HG02938 (cell line): ENCODE results near the gene RIF1.
A peak's percentile ranks its signal among the peaks of the same experiment; 100 is the strongest.
"Not testable (repeated sequence)": the region's sequence is repeated elsewhere in the genome, so short reads cannot be mapped to it uniquely, and the experiment has no call there.

Experiments used
- ATAC-seq: cut with Tn5 transposase; IDR thresholded peaks from one replicate; pipeline ENCODE4 v1.9.1; 2021; ENCODE audit warnings: mild to moderate bottlenecking, moderate library complexity; ENCODE audit not compliant: unreplicated experiment

The RIF1 gene

DNA sequence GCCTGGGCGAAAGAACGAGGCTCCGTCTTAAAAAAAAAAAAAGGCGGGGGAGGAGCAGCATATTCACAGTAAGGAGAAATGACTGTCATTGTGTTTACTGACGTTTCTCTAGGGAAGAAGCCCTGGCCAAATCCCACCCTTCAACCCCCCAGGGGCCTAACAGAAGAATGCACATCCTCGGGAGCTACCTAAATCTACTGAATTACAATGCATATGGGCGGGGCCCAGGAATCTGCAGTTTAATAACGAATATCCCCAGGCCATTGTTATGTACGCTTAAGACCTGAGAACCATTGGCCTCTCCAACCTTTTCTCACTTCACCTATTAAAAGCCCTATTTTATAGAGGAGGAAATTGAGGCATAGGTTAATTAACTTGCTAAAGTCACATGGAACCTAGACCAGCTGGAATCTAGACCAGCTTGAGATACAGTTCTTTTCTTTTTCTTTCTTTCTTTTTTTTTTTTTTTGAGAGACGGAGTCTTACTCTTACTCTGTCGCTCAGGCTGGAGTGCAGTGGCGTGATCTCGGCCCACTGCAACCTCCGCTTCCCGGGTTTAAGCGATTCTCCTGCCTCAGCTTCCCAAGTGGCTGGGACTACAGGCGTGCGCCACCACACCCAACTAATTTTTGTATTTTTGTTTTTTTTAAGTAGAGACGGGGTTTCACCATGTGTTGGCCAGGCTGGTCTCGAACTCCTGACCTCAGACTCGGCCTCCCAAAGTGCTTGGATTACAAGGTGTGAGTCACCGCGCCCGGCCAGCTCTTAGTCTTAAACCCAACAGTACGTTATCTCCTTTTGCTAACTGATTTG, 708 bp upstream of the RIF1 start:
- ATAC-seq: no peak

DNA sequence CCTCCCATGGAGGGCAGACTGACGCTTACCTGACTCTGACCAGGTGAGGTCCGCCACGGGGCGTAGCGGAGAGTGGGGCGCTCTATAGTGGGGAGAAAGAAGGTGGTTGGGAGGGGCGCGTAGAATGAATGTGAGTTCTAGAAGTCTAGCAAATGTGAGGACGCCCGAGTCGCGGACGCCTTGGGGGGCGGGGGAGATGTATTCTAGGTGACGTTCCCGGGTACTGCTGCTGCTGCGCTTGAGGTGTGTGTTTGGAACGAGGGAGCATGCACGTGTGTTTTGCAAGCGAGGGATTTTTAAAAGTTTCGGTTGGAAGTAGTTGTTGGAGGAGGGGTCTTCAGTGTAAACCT, 758 bp downstream of the RIF1 start:
- ATAC-seq: peak; percentile 36

DNA sequence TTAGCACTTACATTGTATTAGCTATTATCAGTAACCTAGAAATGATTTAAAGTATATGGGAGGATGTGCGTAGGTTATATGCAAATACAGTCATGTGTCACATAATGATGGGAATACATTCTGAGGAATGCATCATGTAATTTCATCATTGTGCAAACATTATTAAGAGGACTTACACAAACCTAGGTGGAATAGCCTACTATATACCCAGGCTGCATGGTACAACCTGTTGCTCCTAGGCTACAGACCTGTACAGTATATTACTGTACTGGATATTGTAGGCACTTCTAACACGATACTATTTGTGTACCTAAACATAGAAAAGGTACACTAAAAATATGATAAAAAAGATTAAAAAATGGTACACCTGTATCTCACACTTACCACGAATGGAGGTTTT, 7.9 kb downstream of the RIF1 start:
- ATAC-seq: no peak

DNA sequence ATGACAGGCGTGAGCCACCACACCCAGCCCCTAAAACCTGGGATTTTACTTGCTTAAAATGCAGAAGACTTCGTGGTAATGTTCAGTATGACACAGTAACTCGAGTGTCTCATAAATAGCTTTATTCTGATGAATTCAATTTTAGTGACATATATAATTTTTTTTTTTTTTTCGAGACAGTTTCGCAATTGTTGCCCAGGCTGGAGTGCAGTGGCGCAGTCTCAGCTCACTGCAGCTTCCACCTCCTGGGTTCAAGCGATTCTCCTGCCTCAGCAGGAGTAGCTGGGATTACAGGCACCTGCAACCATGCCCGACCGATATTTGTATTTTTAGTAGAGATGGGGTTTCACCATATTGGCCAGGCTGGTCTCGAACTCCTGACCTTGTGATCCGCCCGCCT, 12.0 kb downstream of the RIF1 start:
- ATAC-seq: not testable (repeated sequence)

DNA sequence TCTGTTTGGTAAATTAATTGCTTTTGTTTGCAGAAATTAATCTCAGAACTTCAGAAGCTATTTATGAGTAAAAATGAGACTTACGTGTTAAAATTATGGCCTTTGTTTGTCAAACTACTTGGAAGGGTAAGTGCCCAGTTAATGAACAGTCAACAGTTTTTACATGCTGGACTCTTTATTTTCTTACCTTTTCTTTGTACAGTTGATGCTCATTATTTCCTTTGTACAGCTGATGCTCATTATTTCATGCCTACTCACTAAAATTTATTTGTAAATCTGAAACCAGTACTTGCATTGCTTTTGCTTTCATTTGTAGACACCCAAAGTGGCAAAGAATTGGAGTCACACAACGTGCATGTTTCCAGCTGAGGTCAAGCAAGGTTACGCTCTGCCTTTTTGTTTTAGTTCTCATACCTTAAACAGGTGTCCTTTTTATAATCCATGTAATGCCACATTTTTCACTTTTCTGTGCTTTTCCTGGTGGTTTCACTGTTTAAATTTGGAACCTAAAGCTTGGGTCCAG, 13.3 kb downstream of the RIF1 start:
- ATAC-seq: peak; percentile 71

DNA sequence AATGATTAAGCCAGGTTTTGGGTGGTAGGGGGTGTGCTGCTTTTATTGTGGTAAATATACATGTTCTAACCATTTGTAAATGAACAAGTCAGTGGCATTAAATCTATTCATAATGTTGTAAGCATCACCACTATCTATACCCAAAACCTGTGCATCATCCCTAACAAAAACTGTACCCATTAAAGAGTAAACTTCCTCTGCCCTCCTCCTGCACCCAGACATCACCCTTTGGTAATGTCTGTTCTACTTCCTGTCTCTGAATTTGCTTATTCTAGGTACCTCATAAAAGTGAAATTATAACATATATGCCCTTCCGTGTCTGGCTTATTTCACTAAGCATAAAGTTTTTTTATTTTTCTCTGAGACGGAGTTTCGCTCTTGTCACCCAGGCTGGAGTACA, 14.1 kb downstream of the RIF1 start:
- no peak for ATAC-seq

DNA sequence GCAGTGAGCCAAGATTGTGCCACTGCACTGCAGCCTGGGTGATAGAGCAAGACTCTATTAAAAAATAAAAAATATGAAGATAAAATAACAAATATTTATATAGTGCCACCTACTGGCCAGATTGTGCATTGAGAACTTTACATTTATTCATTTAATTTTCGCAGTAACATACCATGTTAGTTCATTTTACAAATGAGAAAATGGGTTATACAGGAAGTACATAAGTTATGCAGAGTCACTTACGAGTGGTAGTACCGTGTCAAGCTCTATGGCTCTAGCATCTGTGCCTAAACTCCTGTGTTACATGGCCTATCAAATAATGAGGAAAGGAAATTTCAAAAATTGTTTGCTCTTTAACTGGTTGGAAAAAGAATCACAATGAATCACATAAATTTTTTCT, 27.9 kb downstream of the RIF1 start:
- no peak for ATAC-seq

DNA sequence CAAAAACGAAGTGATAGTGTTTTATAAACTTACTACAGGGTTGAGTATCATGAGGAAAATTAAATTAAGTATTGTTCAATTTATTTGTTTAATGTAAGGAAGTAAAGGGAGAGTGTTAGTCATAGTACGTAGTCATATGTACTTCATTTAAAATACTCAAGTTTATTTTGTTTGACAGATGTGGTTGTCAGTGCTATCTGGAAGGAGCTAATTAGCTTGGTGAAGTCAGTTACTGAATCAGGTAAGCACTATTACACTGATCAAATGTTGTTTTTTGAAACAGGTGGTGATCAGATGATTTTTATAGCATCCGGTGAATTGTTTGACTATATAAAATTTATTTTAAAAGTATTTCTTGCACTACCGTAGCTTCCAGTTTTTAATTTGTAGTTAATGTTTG, 28.8 kb downstream of the RIF1 start:
- ATAC-seq: no peak

DNA sequence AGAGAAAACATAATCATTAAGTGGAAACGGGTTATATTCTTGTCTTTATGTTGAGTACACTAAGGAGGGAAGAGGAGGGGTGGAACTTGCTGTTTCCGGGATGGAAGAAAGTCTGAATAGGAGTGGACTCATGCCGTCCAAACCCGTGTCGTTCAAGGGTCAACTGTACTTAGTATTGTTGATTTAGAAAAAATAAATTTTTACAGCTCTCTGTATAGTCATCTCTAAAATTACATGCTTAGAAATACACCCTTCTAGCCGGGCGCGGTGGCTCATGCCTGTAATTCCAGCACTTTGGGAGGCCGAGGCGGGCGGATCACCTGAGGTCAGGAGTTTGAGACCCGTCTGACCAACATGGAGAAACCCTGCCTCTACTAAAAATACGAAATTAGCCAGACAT, 29.4 kb downstream of the RIF1 start:
- no peak for ATAC-seq

DNA sequence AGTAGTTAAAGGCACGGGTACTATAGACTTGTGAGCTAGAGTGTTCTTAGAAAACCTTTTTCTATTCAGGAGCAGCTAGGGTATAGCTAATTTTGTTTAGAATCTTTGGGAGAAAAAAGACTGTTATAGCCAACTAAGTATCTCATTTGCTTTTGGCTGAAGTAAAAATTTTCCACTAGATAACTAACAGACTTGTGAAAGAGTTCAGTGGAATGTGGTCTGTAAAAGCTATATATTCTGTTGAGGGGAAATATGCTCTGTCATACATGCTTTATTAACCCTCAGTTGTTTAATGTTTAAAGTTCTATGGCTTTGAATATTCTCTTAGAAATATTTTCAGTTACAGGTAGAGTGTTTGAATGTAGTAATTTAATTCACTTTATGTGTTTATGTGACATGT, 49.7 kb downstream of the RIF1 start:
- no peak for ATAC-seq

DNA sequence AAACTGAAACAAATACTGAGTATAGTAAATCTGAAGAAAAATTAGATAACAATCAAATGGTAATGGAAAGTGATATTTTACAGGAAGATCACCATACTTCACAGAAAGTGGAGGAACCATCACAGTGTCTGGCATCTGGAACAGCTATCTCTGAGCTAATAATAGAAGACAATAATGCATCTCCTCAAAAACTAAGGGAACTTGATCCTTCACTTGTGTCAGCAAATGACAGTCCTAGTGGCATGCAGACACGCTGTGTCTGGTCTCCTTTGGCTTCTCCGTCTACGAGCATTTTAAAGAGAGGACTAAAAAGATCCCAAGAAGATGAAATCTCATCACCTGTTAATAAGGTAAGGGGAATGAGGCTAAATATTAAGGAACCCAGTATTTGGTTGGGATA, 56.1 kb downstream of the RIF1 start:
- ATAC-seq: no peak

DNA sequence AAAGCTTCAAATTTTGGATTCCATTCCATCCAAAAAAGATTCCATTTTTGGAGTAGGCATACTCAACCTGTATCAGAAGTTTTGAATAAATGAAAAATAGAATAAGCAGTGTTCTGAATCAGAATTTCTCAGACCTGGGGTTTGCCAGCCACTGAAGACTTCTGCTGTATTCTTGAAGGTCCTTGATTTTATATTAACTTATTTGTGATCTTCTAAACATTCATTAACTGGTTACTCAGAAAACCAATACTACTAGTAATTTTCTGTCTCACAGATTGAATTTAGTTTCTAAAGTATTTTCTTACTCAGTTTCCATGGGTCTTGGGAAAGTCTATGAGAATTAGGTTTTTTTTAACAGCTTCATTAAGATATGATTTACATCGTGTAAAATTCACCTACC, 60.9 kb downstream of the RIF1 start:
- no peak for ATAC-seq

DNA sequence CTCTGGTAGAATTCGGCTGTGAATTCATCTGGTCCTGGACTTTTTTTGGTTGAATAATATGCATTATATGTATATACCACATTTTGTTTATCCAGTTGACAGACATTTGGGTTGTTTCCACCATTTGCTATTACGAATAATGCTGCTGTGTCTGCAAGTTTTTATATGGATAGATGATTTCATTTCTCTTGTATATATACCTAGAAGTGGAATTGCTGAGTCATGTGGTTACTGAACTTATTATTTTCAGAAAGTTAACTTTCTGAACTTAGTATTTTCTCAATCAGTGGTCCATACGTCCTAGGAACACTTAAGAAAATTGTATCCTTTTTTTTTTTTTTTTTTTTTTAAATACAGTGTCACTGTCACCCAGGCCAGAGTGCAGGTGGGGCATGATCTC, 63.3 kb downstream of the RIF1 start:
- ATAC-seq: no peak

DNA sequence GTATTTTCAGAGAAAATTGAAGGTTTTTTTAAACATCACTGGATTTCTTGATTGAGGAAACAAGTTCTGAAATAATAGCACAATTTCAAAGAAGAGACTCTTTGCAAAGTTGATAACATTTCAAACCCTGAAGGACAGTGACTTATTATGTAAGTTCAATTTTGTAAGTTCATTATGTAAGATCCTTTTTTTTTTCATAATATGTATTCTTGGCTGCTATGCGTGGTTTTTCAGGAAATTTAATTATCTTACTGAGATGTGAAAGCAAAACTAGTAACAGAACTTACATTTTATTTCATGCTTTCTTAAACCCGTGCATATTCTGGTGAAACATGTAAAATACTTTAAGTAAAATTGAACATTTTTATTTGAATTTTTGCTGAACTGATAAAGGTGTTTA, 65.4 kb downstream of the RIF1 start:
- no peak for ATAC-seq

DNA sequence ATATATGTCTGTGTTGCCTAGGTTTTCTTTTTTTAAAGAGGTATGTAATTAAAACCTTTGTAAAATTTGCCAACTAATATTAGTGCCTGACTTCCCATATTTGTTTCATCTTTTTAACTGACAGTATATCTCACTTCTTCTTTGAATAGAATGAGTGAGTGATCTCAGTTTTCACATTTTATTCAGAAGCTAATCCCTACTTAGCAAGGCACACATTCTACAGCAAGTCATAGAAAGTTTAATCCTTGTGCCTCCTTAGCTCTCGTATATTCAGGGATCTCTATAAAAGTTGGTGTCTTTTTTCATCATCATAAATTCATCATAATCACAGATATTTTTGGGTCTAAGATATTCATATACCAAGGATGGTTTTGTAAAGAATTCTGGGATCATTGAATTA, 66.6 kb downstream of the RIF1 start:
- ATAC-seq: no peak

DNA sequence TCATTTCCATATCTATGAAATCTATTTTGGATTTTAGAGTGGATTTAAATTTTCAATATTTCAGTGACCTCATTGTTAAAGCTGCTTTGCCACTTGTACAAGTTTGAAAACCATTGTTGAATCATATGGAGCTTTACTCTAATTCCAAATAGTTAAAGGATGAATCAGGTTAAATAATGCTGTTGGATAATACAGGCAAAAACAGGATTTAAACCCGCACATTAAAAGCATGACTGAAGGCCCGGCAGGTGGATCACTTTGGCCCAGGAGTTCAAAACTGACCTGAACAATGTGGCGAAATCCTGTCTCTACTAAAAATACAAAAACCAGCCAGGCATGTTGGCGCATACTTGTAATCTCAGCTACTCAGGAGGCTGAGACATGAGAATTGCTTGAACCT, 68.3 kb downstream of the RIF1 start:
- ATAC-seq: no peak

DNA sequence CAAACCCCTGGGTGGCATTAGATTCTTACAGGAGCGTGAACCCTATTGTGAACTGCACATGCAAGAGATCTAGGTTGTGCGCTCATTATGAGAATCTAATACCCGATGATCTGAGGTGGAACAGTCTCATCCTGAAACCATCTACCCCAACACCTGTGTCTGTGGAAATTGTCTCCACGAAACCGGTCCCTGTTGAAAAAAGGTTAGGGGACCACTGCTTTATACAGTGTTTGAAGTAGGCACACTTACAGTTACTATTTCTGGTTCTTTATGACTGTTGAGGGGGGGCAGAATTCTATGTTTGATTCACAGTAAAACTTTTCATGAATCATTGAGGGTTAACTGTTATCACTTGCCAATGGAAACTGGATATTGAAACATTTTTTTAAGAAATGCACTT, 72.0 kb downstream of the RIF1 start:
- ATAC-seq: no peak

DNA sequence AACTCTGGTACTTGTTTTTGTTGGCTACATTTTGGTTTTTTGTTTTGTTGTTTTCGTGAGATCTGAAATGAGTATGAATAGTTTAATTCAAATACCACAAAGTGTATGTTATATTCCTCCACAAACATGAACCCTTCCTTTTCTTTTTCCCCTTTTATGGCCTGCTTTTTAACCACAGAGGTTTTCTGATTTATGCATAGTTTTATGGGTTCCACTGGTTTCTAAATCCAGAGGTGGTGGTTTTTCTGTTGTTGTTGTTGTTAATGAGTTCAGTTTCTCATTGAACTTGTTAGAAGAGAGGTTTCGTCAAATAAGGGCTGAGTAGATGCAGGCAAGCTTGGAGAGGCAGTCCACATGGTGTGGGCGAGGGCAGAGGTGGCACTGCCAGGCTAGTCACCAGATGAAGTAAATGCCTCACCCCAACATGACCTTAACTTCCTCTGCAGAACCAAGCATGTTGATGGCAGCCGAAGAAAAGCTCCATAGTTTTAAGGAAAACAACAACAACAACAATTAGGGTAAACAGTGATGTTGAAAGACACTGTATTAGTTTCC, 72.5 kb downstream of the RIF1 start:
- no peak for ATAC-seq

DNA sequence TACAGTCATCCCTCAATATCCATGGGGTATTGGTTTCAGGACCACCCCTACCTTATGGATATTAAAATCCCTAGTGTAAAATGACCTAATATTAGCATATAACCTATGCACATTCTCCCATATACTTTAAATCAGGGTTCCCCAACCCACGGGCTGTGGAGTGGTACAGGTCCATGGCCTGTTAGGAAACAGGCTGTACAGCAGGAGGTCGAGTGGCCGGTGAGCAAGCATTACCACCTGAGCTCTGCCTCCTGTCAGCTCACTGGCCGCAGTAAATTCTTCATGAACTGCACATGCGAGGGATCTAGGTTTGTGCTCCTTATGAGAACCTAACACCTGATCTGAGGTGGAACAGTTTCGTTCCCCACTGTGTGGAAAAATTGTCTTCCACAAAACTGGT, 73.8 kb downstream of the RIF1 start:
- no peak for ATAC-seq

DNA sequence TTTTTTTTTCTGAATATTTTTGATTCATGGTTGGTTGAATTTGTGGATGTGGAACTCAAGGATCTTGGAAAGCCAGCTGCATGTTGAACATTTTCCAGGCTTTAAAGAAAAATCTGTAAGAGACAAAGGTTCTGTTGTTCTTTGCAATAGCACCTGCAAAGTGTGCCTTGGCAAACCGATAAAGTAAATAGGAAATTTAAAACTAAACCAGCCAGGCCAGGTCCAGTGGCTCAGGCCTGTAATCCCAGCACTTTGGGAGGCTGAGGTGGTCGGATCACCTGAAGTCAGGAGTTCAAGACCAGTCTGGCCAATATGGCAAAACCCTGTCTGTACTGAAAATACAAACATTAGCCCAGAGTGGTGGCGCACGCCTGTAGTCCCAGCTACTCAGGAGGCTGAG, 74.4 kb downstream of the RIF1 start:
- no peak for ATAC-seq

DNA sequence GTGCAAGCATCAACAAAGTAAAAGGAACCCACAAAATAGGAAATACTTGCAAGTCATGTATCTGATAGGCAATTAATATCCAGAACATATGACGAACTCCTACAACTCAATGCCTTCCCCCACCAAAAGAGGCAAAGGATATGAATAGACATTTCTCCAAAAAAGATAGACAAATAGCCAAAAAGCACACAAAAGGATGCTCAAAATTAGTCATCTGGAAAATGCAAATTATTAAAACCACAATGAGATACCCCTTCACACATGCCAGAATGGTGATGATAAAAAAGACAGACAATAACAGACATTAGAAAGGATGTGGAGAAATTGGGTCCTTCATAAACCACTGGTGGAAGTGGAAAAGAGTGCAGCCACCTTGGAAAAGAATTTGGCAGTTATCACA, 76.4 kb downstream of the RIF1 start:
- ATAC-seq: no peak

DNA sequence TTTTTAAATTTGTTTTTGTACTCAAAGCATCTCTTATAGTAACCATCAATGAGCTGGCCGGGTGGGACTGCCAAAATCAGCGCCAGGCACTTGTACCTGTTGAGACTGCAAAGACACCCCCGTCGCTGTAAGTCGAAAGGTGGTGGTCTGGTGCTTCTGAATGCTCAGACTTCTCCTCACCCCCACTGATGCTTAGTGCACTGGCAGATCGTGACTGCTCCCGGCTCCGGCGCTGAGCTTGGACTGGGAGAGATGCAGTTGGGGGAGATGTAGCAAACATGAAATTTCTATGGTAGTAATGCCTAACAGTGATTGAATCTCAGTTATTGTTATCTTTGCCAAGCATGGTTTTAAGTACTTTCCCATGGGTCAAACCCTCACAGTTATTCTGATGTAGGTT, 80.6 kb downstream of the RIF1 start:
- no peak for ATAC-seq

DNA sequence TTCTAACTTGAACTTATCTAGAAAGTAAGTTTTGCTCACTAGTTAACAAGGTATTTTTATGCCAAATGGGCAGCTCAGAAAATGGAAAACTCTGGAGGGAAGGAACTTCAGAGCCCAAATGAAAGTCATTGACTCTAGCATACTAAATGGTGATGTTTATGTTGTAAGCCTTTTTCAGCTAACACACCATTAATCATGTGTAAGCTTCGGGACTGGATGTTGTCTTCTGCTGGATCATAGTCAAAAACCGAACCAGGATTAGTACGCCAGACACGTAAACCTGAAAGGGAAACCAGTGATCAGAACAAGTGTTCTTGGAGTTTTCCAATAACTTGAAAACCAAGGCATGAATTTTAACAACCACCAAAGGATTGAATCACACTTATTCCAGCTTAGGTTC, 81.8 kb downstream of the RIF1 start:
- ATAC-seq: no peak
